OCI-LY7 (cell line): Measurements from ENCODE around the gene ROBO1. TPM values are rescaled to one million over a fixed set of nuclear protein-coding genes. Genes with fewer than 3 reads are reported as not detected.

Source experiments
- BruUV-seq: library from RNA; stranded (reverse); fragments of 400-500 nt; replicated peaks from 2 replicates; lab custom pipeline; 2021; lab: Mats Ljungman, UMichigan
- CTCF ChIA-PET: fragments of 300-600 bp; sonication (Branson Sonifier 250); formaldehyde crosslinking; loops from one replicate; lab custom pipeline; 2022; ENCODE audit warnings: antibody characterized with exemption; ENCODE audit not compliant: unreplicated experiment; lab: Charles Lee
- POLR2A ChIA-PET: fragments of 300-600 bp; sonication (Branson Sonifier 250); formaldehyde crosslinking; loops from one replicate; lab custom pipeline; 2022; ENCODE audit warnings: antibody characterized with exemption; lab: Charles Lee
- DNase-seq: peaks from one replicate; pipeline ENCODE4 v3.0.0-alpha.2; 2015; ENCODE audit warnings: low spot score
- H2AFZ ChIP-seq: fragments of 200-600 bp; sonication (generic), shearing (Covaris generic); 2 replicates; pipeline ENCODE4 v1.6.1; 2014; ENCODE audit warnings: mild to moderate bottlenecking, antibody characterized with exemption, low read length, moderate library complexity
- H3K27ac ChIP-seq: fragments of 200-600 bp; sonication (generic); 2 replicates; pipeline ENCODE4 v1.5.1; 2014; ENCODE audit warnings: mixed run types, low read depth, mild to moderate bottlenecking, moderate library complexity, low read length, inconsistent platforms; ENCODE audit not compliant: poor library complexity, severe bottlenecking
- H3K36me3 ChIP-seq: fragments of 200-600 bp; sonication (generic); 2 replicates; pipeline ENCODE4 v1.6.1; 2014; ENCODE audit warnings: mild to moderate bottlenecking, antibody characterized with exemption, low read length, moderate library complexity, mixed read lengths; ENCODE audit not compliant: insufficient read depth
- H3K4me1 ChIP-seq: fragments of 200-600 bp; sonication (generic); 2 replicates; pipeline ENCODE4 v1.5.1; 2014; ENCODE audit warnings: mild to moderate bottlenecking, low read length; ENCODE audit not compliant: insufficient read depth, poor library complexity, severe bottlenecking
- H3K4me2 ChIP-seq: fragments of 200-600 bp; sonication (generic); 2 replicates; pipeline ENCODE4 v1.6.1; 2014; ENCODE audit warnings: mild to moderate bottlenecking, low read length
- H3K4me3 ChIP-seq: fragments of 200-600 bp; sonication (generic); 2 replicates; pipeline ENCODE4 v1.5.1; 2014; ENCODE audit warnings: mild to moderate bottlenecking, low read depth, low read length; ENCODE audit not compliant: poor library complexity, severe bottlenecking
- H3K79me2 ChIP-seq: fragments of 200-600 bp; sonication (generic); 2 replicates; pipeline ENCODE4 v1.6.1; 2016; ENCODE audit warnings: low read depth, mild to moderate bottlenecking, low read length, moderate library complexity, mixed read lengths; ENCODE audit not compliant: insufficient read depth
- H3K9me2 ChIP-seq: fragments of 200-600 bp; sonication (generic); 2 replicates; pipeline ENCODE4 v1.6.1; 2016; ENCODE audit warnings: mild to moderate bottlenecking, low read length, mixed read lengths; ENCODE audit not compliant: insufficient read depth
- H3K9me3 ChIP-seq: fragments of 200-600 bp; sonication (generic); 2 replicates; pipeline ENCODE4 v1.6.1; 2014; ENCODE audit warnings: mild to moderate bottlenecking, mixed run types, low read length, mixed read lengths
- H4K20me1 ChIP-seq: fragments of 200-600 bp; sonication (generic); 2 replicates; pipeline ENCODE4 v1.6.1; 2014; ENCODE audit warnings: mild to moderate bottlenecking, antibody characterized with exemption, low read length, moderate library complexity, mixed read lengths; ENCODE audit not compliant: insufficient read depth
- CTCF ChIP-seq: fragments of 200-600 bp; sonication (generic); conservative IDR thresholded peaks from 2 replicates; pipeline ENCODE4 v1.5.1; 2014; ENCODE audit warnings: mild to moderate bottlenecking, antibody characterized with exemption, low read length, moderate library complexity, mixed read lengths
- EZH2phosphoT487 ChIP-seq: fragments of 200-600 bp; sonication (generic); IDR thresholded peaks from 2 replicates; pipeline ENCODE4 v1.6.1; 2018; ENCODE audit warnings: low read depth, borderline replicate concordance, mild to moderate bottlenecking, mixed run types, antibody characterized with exemption, low read length, moderate library complexity, mixed read lengths
- intact Hi-C: fragments of 100-400 bp; cut with micrococcal nuclease; formaldehyde crosslinking; loops from one replicate; pipeline ENCODE4 v1.10.0; 2022; ENCODE audit not compliant: unreplicated experiment
- total RNA-seq, 2 experiments: library from RNA; depleted of rRNA in 1 of 2; stranded (reverse); fragments of >200 nt in 1 of 2; shearing (Covaris generic) in 1 of 2; gene quantifications; 2 replicates each; pipeline ENCODE4 v1.2.3, GENCODE V29; 2014 to 2022

ROBO1 gene
- total RNA-seq, 2 experiments from 2014 or later, result not detected

GRCh38 chr3:79751703-79752102 lies 16.1 kb downstream of the ROBO1 start:
- Histone ChIP-seq H3K4me2 (no peak overlapping the region), H3K27ac (no peak overlapping the region), H3K79me2 (no peaks in the 10 kb centered on the region), H4K20me1 (no peaks in the 10 kb centered on the region), H3K4me3 (no peak overlapping the region), H3K4me1 (no peaks in the 10 kb centered on the region), H2AFZ (no peak overlapping the region), H3K36me3 (no peaks in the 10 kb centered on the region), H3K9me3 (no peaks in the 10 kb centered on the region), H3K9me2 (no peaks in the 10 kb centered on the region)
- ChIA-PET POLR2A (no interaction called here), CTCF (no interaction called here)
- no peak for DNase-seq
- intact Hi-C loops, result no loop called here
- BruUV-seq, result no TSS peak
- no peak for TF ChIP-seq EZH2phosphoT487
- TF ChIP-seq CTCF, result no peak

- H3K36me3 ChIP-seq, result no peaks in the 10 kb centered on the region
- BruUV-seq, result no TSS peak
- H3K4me3 ChIP-seq, result no peak overlapping the region
- H3K4me1 ChIP-seq, result no peaks in the 10 kb centered on the region
- no peak for DNase-seq
- no peak overlapping the region for H3K27ac ChIP-seq
- intact Hi-C loops, result no loop called here
- H3K9me3 ChIP-seq, result no peaks in the 10 kb centered on the region
- H3K79me2 ChIP-seq, result no peaks in the 10 kb centered on the region
- TF ChIP-seq CTCF (no peak), EZH2phosphoT487 (no peak)
- no peak overlapping the region for H3K4me2 ChIP-seq
- ChIA-PET CTCF (no interaction called here), POLR2A (interaction anchor here (1.1 kb wide), 1 partner anchor 10 kb away, joined by 3 read pairs; no protein-coding TSS in a partner anchor)
- H3K9me2 ChIP-seq, result no peaks in the 10 kb centered on the region
- no peak overlapping the region for H2AFZ ChIP-seq
- no peaks in the 10 kb centered on the region for H4K20me1 ChIP-seq
Observed at GRCh38 chr3:79737530-79737929, 30.3 kb downstream of the ROBO1 start.

DNA sequence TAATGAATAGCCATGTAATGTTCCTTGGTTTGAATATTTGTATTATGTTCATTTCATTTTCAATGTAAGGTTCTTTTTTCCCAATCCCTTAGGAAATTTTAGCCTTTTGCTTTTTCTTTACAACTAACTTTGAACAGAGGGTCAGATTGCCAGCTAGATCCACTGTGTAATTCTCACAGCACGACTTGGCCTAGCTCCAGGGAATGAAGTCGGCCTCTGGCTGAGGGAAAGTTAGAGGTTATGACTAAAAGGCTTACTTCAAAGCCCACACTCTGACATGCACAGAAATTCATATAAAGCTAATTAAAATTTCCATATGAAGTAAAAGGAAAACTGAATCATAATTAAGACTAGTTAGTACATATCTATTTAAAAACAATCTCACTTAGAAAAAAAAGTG lies 38.7 kb downstream of the ROBO1 start:
- no peak overlapping the region for H2AFZ ChIP-seq
- H3K4me1 ChIP-seq, result no peaks in the 10 kb centered on the region
- no peaks in the 10 kb centered on the region for H3K79me2 ChIP-seq
- H3K4me2 ChIP-seq, result no peak overlapping the region
- POLR2A ChIA-PET, result interaction anchor here (0.5 kb wide), 1 partner anchor 190 kb away, joined by 3 read pairs; no protein-coding TSS in a partner anchor
- no peaks in the 10 kb centered on the region for H3K9me3 ChIP-seq
- CTCF ChIA-PET, result no interaction called here
- no peaks in the 10 kb centered on the region for H4K20me1 ChIP-seq
- H3K4me3 ChIP-seq, result no peak overlapping the region
- no TSS peak for BruUV-seq
- no peaks in the 10 kb centered on the region for H3K36me3 ChIP-seq
- intact Hi-C loops, result no loop called here
- no peak for DNase-seq
- H3K9me2 ChIP-seq, result no peaks in the 10 kb centered on the region
- no peak overlapping the region for H3K27ac ChIP-seq
- TF ChIP-seq EZH2phosphoT487 (no peak), CTCF (no peak)
